Measurements from ENCODE around the gene BOLA3. TPM values are rescaled to one million over a fixed set of nuclear protein-coding genes. Genes with fewer than 3 reads are reported as not detected.

The BOLA3 gene
- total RNA-seq, 2 donors from 2014 or later = 68.0 to 72.5 TPM

GRCh38 chr2:74177696-74178095, 30.0 kb upstream of the BOLA3 start:
- Mint-ChIP-seq H3K27ac (peak overlapping the region; percentile 82 to 93), H3K9me3 (no peaks in the 10 kb centered on the region), H3K4me1 (ENCODE audit: low read depth in 2 of 2) (peaks cover 39 to 40% of the 10 kb centered on the region in 2 donors), H3K4me3 (peak overlapping the region; percentile 85), H3K36me3 (peaks cover 15% of the 10 kb centered on the region), H3K27me3 (no peaks in the 10 kb centered on the region)
- DNase-seq (ENCODE audit: low spot score) (no peak), ATAC-seq (no peak)

GRCh38 chr2:74174909-74175308, 27.2 kb upstream of the BOLA3 start:
- ATAC-seq (no peak), DNase-seq (ENCODE audit: low spot score) (no peak)
- Mint-ChIP-seq H3K9me3 (no peaks in the 10 kb centered on the region), H3K4me1 (ENCODE audit: low read depth in 2 of 2) (peaks cover 40 to 43% of the 10 kb centered on the region in 2 donors), H3K36me3 (peaks cover 23% of the 10 kb centered on the region), H3K27ac (peak overlapping the region; percentile 82 to 93), H3K4me3 (peak overlapping the region; percentile 85), H3K27me3 (no peaks in the 10 kb centered on the region)

- Mint-ChIP-seq H3K36me3 (peaks cover 38% of the 10 kb centered on the region), H3K4me3 (peak overlapping the region; percentile 38), H3K27me3 (no peaks in the 10 kb centered on the region), H3K4me1 (ENCODE audit: low read depth in 2 of 2) (peaks cover 23 to 29% of the 10 kb centered on the region in 2 donors), H3K27ac (peak overlapping the region; percentile 70 to 79), H3K9me3 (no peaks in the 10 kb centered on the region)
- ATAC-seq (peak in 1 of 2 donors; percentile 58), DNase-seq (ENCODE audit: low spot score) (no peak)
These were observed 21.0 kb upstream of the BOLA3 start for GRCh38 chr2:74168739-74169138.

GRCh38 chr2:74164761-74165160, 17.0 kb upstream of the BOLA3 start:
- DNase-seq (ENCODE audit: low spot score) (no peak), ATAC-seq (no peak)
- Mint-ChIP-seq H3K27ac (no peak overlapping the region), H3K9me3 (no peaks in the 10 kb centered on the region), H3K27me3 (no peaks in the 10 kb centered on the region), H3K4me3 (no peak overlapping the region), H3K4me1 (ENCODE audit: low read depth in 2 of 2) (peaks cover 14 to 18% of the 10 kb centered on the region in 2 donors), H3K36me3 (peaks cover 38% of the 10 kb centered on the region)

GRCh38 chr2:74162951-74163350, 15.2 kb upstream of the BOLA3 start:
- H3K36me3 Mint-ChIP-seq = peaks cover 35% of the 10 kb centered on the region
- DNase-seq (ENCODE audit: low spot score) = no peak
- no peak overlapping the region for H3K4me3 Mint-ChIP-seq
- H3K4me1 Mint-ChIP-seq (ENCODE audit: low read depth in 2 of 2) = peaks cover 7 to 16% of the 10 kb centered on the region in 2 donors
- no peak overlapping the region for H3K27ac Mint-ChIP-seq
- no peaks in the 10 kb centered on the region for H3K27me3 Mint-ChIP-seq
- ATAC-seq = no peak
- H3K9me3 Mint-ChIP-seq = no peaks in the 10 kb centered on the region

DNA sequence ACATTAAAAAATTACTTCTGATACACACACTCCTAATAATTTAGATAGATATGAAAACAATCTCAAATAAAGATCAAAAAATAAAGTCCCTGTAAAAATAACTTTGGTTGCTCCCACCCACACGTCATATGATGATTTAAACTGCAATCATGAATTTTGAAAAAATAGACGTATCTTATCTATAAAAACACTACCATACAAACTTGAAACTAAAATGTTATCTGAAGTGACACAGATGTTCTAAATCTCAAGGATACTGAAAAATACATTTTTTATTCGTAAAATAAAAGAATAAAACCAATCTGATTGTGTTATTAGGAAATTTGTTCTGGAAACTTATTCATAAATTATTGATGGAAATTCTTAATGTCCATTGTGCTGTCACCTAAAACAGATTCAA, 8.1 kb upstream of the BOLA3 start:
- ATAC-seq = no peak
- Mint-ChIP-seq H3K27ac (peak overlapping the region in 1 of 2 donors; percentile 18), H3K4me3 (no peak overlapping the region), H3K9me3 (no peaks in the 10 kb centered on the region), H3K4me1 (ENCODE audit: low read depth in 2 of 2) (peaks cover 6 to 9% of the 10 kb centered on the region in 2 donors), H3K27me3 (no peaks in the 10 kb centered on the region), H3K36me3 (peaks cover 19% of the 10 kb centered on the region)
- no peak for DNase-seq (ENCODE audit: low spot score)

GRCh38 chr2:74152954-74153353, 5.2 kb upstream of the BOLA3 start:
- Mint-ChIP-seq H3K27ac (peak overlapping the region; percentile 55 to 61), H3K36me3 (peaks cover 13% of the 10 kb centered on the region)

DNA sequence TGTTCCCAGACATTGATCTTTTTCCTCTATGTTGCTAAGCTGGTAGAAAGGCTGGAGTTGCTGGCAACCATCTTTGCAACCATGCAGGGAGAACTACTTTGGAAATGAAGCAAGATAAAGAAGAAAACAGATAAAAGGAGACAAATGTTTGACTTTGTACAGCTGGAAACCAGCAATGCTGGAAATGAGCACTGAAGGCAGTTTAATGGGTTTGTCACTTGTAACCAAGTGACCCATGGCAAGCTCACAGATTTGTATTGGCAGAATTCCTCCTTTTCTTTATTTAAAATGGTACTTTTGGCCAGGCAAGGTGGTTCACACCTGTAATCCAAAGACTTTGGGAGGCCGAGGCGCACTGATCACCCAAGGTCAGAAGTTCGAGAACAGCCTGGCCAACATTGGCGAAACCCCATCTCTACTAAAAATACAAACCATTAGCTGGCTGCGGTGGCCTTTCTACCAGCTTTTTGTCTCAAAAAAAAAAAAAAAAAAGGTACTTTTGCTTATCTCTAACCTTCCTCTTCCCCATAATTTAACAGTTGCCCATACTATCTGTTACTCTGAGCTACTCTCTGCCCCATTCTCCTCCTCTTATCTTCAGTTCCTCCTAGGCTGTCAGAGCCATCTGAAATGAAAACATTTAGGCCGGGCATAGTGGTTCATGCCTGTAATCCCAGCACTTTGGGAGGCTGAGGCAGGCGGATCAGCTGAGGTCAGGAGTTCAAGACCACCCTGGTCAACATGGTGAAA, 2.0 kb upstream of the BOLA3 start:
- DNase-seq (ENCODE audit: low spot score) = no peak
- no peak overlapping the region for H3K4me3 Mint-ChIP-seq
- no peaks in the 10 kb centered on the region for H3K27me3 Mint-ChIP-seq
- peaks cover 9% of the 10 kb centered on the region in 2 donors for H3K4me1 Mint-ChIP-seq (ENCODE audit: low read depth in 2 of 2)
- peaks cover 13% of the 10 kb centered on the region for H3K36me3 Mint-ChIP-seq
- no peak for ATAC-seq
- H3K27ac Mint-ChIP-seq = peak overlapping the region in 1 of 2 donors; percentile 24
- H3K9me3 Mint-ChIP-seq = no peaks in the 10 kb centered on the region

More at GRCh38 chr2:74152954-74153353, 5.2 kb upstream of the BOLA3 start:
- Mint-ChIP-seq H3K4me3 (no peak overlapping the region), H3K4me1 (ENCODE audit: low read depth in 2 of 2) (peaks cover 5 to 9% of the 10 kb centered on the region in 2 donors), H3K27me3 (no peaks in the 10 kb centered on the region), H3K9me3 (no peaks in the 10 kb centered on the region)
- DNase-seq (ENCODE audit: low spot score) (no peak), ATAC-seq (no peak)

DNA sequence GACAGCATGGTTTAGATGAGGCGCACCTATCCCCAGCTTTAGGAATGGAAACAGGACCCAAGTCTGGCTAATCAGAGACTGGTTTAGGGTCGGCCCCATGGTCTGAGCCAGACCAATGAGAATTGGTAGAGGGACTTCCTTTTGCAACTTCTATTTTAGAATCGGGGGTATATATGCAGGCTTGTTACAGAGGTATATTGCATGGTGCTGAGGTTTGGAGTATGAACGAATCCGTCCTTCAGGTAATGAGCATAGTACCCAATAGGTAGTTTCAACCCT, 1.5 kb upstream of the BOLA3 start:
- H3K27me3 Mint-ChIP-seq = no peaks in the 10 kb centered on the region
- no peak for DNase-seq (ENCODE audit: low spot score)
- no peak for ATAC-seq
- H3K36me3 Mint-ChIP-seq = peaks cover 13% of the 10 kb centered on the region
- no peaks in the 10 kb centered on the region for H3K9me3 Mint-ChIP-seq
- no peak overlapping the region for H3K27ac Mint-ChIP-seq
- H3K4me1 Mint-ChIP-seq (ENCODE audit: low read depth in 2 of 2) = peaks cover 9% of the 10 kb centered on the region in 2 donors
- no peak overlapping the region for H3K4me3 Mint-ChIP-seq

DNA sequence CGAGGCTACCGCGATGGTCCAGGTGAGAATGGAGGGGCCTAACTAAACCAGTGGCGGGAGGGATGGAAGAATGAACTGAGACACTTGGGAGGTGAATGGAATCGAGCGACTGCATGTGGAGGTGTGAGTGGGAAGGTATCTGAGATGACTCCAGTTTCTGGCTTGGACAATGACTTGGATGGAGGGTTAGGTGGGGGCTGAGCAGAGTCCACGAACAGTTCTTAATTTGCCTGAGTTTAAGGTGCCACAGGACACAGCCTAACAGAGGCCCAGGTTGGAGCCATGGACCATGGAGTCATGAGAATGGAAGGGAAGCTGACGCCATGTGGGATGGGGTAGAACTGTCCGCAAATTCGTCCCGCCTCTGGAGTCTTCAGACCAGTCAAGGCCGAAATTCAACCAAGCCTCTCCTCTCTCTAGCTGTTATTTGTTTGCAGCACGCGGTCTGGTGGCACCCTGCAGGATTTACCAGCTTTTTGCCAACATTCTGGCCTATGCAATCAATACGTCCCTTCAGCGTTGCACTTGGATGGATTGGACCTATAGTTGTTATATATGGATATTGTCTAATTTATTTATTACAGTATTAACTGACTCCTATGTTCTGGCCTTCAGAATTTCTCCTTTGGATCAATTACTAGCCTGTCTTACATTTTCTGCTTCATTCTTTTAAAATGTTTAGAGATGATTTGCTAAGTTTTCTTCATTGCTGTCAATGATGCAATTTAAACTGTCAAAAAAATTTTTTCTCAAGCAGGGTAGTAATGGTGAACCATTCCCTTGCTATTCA, 940 bp upstream of the BOLA3 start:
- no peaks in the 10 kb centered on the region for H3K9me3 Mint-ChIP-seq
- H3K36me3 Mint-ChIP-seq = peaks cover 11% of the 10 kb centered on the region
- no peak overlapping the region for H3K27ac Mint-ChIP-seq
- H3K27me3 Mint-ChIP-seq = no peaks in the 10 kb centered on the region
- DNase-seq (ENCODE audit: low spot score) (no peak), ATAC-seq (no peak)
- H3K4me3 Mint-ChIP-seq = no peak overlapping the region
- H3K4me1 Mint-ChIP-seq (ENCODE audit: low read depth in 2 of 2) = peaks cover 8 to 9% of the 10 kb centered on the region in 2 donors

DNA sequence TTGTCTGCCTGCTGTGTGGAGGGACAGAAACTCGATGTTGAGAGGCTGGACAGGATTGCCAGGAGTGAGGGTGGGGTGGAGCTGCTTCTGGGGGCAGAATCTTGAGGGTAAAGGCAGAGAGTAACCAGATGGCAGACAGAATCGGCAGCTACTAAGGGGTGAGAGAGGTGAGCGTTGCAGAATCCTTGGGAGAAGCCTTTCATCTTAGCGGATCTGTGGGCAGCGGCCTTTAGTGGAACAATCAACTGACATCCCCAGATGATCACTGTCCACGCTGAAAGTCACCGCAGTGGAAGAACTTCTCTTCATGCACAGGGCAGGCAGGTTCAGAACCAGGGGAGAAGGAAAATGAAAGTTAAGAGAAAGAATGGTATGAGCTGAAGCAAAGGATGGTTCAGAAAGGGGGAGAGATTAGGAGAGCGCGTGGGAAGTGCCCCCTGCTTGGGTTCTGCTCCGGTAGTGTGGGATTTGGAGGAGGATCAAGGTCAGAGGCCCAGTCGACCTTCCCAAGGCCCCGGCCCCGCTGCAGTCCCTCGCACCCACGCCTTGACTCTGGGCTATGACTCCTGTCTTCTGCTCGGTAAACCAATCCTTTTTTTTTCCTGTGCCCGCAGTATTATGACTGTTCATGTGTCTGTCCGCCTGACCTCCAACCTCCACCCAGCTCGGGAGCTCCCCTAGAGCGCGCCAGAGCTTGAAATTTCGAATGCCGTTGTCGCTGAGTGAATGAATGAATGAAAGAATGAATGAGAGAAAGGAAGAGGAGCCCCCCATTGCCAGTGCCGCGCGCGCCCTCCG, 584 bp downstream of the BOLA3 start:
- Mint-ChIP-seq H3K9me3 (no peaks in the 10 kb centered on the region), H3K27me3 (no peaks in the 10 kb centered on the region), H3K36me3 (peaks cover 9% of the 10 kb centered on the region), H3K27ac (no peak overlapping the region), H3K4me1 (ENCODE audit: low read depth in 2 of 2) (peaks cover 0 to 11% of the 10 kb centered on the region in 2 donors), H3K4me3 (no peak overlapping the region)
- ATAC-seq (peak; percentile 70 to 72), DNase-seq (ENCODE audit: low spot score) (peak; percentile 65)

DNA sequence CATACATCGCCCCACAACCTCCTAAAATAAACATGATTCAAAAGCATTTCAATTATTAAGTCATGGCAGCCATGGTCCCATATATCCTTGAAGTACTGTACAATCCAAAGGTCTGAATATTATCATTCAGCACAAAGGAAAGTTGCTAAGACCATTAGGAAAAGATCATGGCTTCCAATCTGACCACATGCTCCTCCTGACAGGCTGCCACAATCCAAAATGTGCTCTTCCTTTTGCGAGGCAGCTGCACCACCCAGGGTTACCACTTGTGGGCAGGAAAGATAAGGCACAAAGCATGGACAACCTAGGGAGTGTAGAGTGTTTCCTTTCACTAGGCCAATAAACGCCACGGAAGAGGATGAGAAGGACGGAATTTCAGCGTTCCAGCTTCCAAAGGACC, 5.4 kb downstream of the BOLA3 start:
- no peaks in the 10 kb centered on the region for H3K9me3 Mint-ChIP-seq
- no peak overlapping the region for H3K4me3 Mint-ChIP-seq
- DNase-seq (ENCODE audit: low spot score) = no peak
- no peaks in the 10 kb centered on the region for H3K27me3 Mint-ChIP-seq
- no peak overlapping the region for H3K27ac Mint-ChIP-seq
- no peak for ATAC-seq
- H3K36me3 Mint-ChIP-seq = peaks cover 6% of the 10 kb centered on the region
- peaks cover 6 to 15% of the 10 kb centered on the region in 2 donors for H3K4me1 Mint-ChIP-seq (ENCODE audit: low read depth in 2 of 2)

GRCh38 chr2:74138600-74139323, 8.9 kb downstream of the BOLA3 start:
- H3K9me3 Mint-ChIP-seq = no peaks in the 10 kb centered on the region
- DNase-seq (ENCODE audit: low spot score) (no peak), ATAC-seq (no peak)
- H3K4me1 Mint-ChIP-seq (ENCODE audit: low read depth in 2 of 2) = peaks cover 6 to 11% of the 10 kb centered on the region in 2 donors
- no peak overlapping the region for H3K27ac Mint-ChIP-seq
- H3K36me3 Mint-ChIP-seq = peaks cover 12% of the 10 kb centered on the region
- H3K4me3 Mint-ChIP-seq = no peak overlapping the region
- H3K27me3 Mint-ChIP-seq = no peaks in the 10 kb centered on the region

Data from natural killer cell treated with Interleukin-12 subunit alpha and Interleukin-12 subunit beta and Interleukin-15 and Interleukin-18, amount 100 ng/mL, for 72 hours (primary cell).